WI38 (cell line): ENCODE data around the gene KLLN.
"Not testable (repeated sequence)": the region's sequence is repeated elsewhere in the genome, so short reads cannot be mapped to it uniquely, and the experiment has no call there.

Experiments used
- H3K4me3 ChIP-seq: 2 replicates; pipeline ENCODE4 v1.5.1; 2011; ENCODE audit warnings: low read depth, mild to moderate bottlenecking, control low read depth, low read length
- TF ChIP-seq, protein P1 (sequence below): IDR thresholded peaks from 2 replicates; pipeline ENCODE4 v1.5.1; 2012; ENCODE audit warnings: low read depth, mild to moderate bottlenecking, control low read depth, low read length

Gene KLLN

DNA sequence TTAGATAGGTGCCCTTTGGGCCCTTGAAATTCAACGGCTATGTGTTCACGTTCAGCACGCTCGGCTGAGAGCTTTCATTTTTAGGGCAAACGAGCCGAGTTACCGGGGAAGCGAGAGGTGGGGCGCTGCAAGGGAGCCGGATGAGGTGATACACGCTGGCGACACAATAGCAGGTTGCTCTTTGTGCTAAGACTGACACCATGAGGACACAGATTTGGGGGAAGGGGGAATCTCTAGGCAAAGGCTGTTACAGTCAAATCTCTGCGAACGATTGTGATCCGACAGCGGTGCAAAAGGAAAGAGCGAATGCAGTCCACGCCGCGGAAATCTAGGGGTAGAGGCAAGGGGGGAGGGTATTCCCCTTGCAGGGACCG is 667 bp downstream of the KLLN start:
- TF ChIP-seq, protein P1, sequence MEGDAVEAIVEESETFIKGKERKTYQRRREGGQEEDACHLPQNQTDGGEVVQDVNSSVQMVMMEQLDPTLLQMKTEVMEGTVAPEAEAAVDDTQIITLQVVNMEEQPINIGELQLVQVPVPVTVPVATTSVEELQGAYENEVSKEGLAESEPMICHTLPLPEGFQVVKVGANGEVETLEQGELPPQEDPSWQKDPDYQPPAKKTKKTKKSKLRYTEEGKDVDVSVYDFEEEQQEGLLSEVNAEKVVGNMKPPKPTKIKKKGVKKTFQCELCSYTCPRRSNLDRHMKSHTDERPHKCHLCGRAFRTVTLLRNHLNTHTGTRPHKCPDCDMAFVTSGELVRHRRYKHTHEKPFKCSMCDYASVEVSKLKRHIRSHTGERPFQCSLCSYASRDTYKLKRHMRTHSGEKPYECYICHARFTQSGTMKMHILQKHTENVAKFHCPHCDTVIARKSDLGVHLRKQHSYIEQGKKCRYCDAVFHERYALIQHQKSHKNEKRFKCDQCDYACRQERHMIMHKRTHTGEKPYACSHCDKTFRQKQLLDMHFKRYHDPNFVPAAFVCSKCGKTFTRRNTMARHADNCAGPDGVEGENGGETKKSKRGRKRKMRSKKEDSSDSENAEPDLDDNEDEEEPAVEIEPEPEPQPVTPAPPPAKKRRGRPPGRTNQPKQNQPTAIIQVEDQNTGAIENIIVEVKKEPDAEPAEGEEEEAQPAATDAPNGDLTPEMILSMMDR = no peak

DNA sequence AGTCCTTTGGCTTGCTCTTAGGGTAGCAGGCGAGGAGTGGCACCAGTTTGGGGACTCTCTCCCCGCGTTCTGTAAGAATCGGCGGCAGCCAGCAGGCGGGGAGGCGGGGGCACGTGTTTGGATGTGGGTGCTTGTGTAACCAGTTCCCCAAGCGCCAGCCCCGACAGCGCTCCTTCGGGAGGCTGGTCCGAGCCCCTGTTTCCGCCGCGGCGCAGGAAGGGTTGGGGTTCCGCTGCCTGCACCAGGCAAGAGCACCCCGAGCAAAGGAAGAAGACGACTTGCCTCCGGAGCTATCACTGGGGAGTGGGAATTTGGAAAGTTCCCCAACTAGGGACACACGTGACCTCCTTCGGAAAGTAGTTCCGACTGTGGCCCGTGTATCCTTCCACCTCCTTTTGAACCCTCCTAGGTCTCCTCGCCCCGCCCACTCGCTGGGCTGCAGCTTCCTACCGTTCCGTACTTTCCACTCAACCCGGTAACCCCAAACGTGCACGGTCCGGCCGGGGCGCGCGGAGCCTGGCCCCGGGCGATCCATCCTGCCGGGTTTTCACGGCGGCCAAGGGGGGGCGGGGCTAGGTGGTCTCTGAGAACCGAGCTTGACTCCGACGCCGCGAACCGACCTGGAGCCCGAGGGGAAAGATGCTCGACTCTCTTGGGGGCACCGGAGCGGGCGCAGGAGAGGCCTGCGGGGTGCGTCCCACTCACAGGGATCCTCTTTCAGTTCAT is 1.2 kb downstream of the KLLN start:
- peak overlapping the region; percentile 93 for H3K4me3 ChIP-seq
- TF ChIP-seq, protein P1 = no peak

More for the DNA sequence above, 667 bp downstream of the KLLN start:
- peak overlapping the region; percentile 93 for H3K4me3 ChIP-seq

DNA sequence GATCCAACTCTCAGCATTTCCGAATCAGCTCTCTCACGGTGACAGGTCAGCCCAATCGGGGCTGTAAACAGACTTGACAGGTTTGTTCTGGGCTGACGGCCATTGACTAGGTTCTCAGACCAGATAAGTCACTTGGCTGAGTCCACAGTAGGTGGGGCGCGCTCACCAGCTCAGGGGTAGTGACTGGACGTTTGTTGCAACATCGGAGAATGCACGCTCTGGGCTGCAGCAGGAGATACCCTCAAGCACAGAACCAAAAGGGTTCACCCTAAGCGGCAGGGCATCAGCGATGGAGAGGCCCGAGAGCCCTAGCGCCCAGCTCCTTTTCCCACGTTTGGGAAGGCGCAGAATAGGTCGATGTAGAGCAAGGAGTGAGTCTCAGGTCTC is 1.8 kb downstream of the KLLN start:
- TF ChIP-seq, protein P1 = no peak
- peak overlapping the region; percentile 93 for H3K4me3 ChIP-seq

DNA sequence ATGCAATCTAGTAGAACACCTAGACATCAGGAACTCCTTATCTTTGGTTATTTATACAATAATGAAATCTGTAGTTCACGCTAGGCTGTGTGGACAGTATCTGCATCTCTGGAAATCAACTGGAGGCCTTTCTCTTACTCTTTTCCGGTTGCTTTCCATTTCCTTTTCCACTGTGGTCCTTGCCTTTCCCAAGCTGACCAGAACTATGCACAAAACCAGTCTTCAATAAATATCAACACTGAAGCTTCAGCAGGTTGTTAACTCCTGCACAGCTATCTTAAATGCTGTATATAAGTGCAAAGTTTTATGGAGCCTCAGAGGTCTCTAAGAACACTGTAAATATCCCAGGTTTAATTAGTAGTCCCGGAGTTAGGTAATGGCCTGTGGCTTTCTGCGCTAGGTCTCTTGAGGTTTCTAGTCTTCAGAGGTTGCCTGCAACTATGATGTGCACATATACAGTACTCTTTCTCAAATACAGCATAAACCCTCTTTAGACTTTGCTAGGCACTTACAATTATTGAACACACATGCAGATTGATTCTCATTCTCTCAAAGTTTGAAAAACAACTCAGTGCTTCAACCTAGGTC is 2.4 kb downstream of the KLLN start:
- no peak overlapping the region for H3K4me3 ChIP-seq
- TF ChIP-seq, protein P1 = no peak

DNA sequence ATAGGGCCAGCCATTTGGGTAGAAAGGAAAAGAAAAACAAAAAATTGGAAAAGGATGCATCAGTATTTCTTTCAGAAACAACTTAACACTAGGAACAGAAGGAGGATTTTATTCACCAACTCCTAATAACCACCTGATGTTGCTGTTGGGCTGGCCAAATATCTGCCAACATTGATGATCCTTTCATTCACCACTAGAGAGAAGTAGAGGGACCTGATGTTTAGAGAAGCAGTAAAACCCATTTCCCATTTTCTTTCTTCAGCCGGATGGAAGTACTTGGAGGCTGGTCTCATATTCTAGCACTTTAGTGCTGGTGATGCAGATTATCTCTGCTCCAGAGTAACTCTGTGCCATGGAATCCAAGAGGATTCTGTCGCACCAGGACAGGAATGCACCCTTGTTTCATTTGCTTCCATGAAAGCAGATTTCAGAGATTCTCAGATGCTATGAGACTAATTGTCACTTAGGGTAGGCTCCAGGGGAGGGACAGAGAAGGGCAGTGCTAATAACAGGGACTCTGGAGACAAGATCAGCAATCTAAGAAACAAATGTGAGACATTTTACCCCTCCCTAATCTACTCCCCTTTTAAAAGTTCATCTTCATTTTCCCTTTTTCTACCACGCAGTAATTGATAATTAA is 3.1 kb downstream of the KLLN start:
- H3K4me3 ChIP-seq = no peak overlapping the region

DNA sequence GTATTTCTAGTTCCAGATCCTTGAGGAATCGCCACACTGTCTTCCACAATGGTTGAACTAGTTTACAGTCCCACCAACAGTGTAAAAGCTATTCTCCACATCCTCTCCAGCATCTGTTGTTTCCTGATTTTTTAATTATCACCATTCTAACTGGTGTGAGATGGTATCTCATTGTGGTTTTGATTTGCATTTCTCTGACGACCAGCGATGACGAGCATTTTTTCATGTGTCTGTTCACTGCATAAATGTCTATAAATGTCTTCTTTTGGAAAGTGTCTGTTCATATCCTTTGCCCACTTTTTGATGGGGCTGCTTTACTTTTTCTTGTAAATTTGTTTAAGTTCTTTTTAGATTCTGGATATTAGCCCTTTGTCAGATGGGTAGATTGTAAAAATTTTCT is 7.7 kb downstream of the KLLN start:
- H3K4me3 ChIP-seq = not testable (repeated sequence)

More for the DNA sequence above, 3.1 kb downstream of the KLLN start:
- TF ChIP-seq, protein P1 = peak; percentile 25; the same call in 1 of the 2 replicates

DNA sequence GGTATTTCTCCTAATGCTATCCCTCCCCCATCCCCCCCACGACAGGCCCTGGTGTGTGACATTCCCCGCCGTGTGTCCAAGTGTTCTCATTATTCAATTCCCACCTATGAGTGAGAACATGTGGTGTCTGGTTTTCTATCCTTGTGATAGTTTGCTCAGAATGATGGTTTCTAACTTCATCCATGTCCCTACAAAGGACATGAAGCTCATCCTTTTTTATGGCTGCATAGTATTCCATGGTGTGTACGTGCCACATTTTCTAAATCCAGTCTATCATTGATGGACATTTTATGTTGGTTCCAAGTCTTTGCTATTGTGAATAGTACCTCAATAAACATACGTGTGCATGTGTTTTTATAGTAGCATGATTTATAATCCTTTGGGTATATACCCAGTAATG is 8.1 kb downstream of the KLLN start:
- H3K4me3 ChIP-seq = not testable (repeated sequence)

DNA sequence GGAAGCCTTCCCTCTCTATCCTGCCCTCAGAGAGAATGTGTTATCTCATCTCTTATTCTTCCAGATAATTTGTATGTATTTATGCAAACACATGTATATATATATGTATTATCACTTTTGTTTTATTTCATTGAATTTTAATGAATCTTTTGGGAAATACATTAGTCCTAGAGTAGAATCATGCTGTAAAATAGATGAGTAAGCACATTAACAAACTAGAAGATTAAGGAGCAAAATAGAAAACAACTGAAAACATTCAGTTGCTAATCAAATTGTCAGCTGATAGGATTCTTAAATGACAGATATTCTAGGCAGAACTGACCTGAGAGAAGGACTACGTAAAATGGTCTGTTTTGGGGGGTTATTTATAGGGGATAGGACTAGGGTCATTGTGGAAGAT is 11.2 kb downstream of the KLLN start:
- TF ChIP-seq, protein P1 = no peak
- no peak overlapping the region for H3K4me3 ChIP-seq
